ENCODE data around the gene RAB8B.
"Not testable (repeated sequence)": the region's sequence is repeated elsewhere in the genome, so short reads cannot be mapped to it uniquely, and the experiment has no call there.

The RAB8B gene

GRCh38 chr15:63203451-63204090 is 14.2 kb downstream of the RAB8B start:
- peak; percentile 46 for DNase-seq (ENCODE audit: low read depth)
- H3K4me3 ChIP-seq (ENCODE audit: low read depth, low read length), result no peak overlapping the region
- TF ChIP-seq CTCF (conservative IDR thresholded peaks at IDR 0.05; ENCODE audit: low read depth, low read length), result no peak

GRCh38 chr15:63206079-63206478 is 16.7 kb downstream of the RAB8B start:
- H3K4me3 ChIP-seq (ENCODE audit: low read depth, low read length), result no peak overlapping the region
- TF ChIP-seq CTCF (conservative IDR thresholded peaks at IDR 0.05; ENCODE audit: low read depth, low read length), result no peak
- DNase-seq (ENCODE audit: low read depth), result no peak

DNA sequence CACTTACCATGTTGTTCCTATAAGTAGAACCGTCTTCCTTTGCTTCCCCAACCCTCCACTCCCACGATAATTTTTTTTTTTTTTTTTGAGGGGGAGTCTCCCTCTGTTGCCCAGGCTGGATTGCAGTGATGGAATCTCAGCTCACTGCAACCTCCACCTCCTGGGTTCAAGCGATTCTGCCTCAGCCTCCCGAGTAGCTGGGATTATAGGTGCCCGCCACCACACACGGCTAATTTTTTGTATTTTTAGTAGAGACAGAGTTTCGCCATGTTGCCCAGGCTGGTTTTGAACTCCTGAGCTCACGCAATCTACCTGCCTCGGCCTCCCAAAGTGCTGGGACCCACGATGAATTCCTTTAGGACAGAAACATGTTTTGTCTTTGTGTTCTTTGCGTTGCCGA is 19.4 kb downstream of the RAB8B start:
- H3K4me3 ChIP-seq (ENCODE audit: low read depth, low read length); DNase-seq (ENCODE audit: low read depth): not testable (repeated sequence)

GRCh38 chr15:63210151-63211091 is 21.0 kb downstream of the RAB8B start:
- no peak overlapping the region for H3K4me3 ChIP-seq (ENCODE audit: low read depth, low read length)

DNA sequence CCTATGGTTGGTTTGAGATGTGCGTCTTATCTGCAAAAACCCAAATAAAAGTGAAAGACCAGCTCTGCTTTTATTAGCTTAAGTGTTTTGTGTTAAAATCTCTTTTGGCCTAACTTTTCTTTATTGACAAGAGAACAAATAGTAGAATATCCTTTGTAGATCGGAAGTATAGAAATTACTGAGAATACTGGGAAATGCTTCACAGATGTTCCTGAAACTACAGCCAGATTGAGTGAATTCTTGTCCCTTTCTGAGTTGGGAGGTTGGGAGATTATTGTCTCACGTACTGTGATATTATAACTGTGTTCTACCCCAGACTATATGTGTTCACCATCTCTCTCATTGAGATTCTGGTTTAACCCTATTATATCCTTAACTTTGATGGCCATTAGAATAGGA is 21.7 kb downstream of the RAB8B start:
- DNase-seq (ENCODE audit: low read depth), result no peak
- no peak overlapping the region for H3K4me3 ChIP-seq (ENCODE audit: low read depth, low read length)
- no peak for TF ChIP-seq CTCF (conservative IDR thresholded peaks at IDR 0.05; ENCODE audit: low read depth, low read length)

More at GRCh38 chr15:63210151-63211091, 21.0 kb downstream of the RAB8B start:
- TF ChIP-seq CTCF (conservative IDR thresholded peaks at IDR 0.05; ENCODE audit: low read depth, low read length), result no peak
- no peak for DNase-seq (ENCODE audit: low read depth)

- DNase-seq (ENCODE audit: low read depth), result no peak
- no peak overlapping the region for H3K4me3 ChIP-seq (ENCODE audit: low read depth, low read length)
- no peak for TF ChIP-seq CTCF (conservative IDR thresholded peaks at IDR 0.05; ENCODE audit: low read depth, low read length)
Measured at GRCh38 chr15:63211549-63211948, 22.1 kb downstream of the RAB8B start.

DNA sequence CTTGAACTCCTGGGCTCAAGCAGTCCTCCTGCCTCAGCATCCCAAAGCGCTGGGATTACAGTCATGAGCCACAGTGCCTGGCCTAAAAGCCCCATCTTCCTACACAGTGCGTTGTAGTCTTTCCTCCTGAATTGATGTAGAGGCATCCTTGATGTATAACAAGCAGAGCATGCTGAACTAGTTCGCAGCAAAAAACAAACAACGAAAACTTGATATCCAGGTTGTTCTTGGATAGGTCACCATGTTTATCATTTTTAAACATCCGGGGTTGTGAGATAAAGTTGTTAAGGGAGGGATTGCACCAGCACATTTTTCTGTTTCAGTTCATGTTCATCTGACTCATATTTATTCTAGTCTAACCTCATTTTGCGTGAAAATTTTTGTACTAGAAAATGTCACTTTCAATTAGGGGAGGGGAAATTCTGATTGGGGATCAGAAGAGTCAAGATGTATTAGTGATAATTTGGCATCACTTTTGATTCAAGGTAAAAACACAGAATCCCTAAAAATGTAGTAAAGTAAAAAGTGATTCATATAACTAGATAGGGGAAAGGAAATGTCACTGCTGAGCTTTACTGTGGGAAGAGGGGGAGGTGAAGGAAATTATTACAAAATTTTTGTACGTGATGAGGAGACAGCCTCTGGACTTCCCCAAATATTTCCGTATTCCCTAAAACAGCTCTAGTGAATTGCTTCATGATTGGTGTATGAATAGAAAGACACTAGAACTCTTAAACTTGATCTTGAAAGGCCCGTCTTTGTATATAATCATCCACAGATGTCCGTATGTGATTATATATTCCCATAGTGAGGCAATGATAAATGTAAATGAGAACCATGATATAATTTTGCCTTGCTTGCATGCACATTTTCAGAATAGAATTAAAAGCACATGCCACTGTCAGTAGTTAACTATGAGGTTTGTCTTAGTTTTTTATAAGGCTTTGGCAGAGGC is 22.9 kb downstream of the RAB8B start:
- DNase-seq (ENCODE audit: low read depth), result peak; percentile 74
- no peak for TF ChIP-seq CTCF (conservative IDR thresholded peaks at IDR 0.05; ENCODE audit: low read depth, low read length)
- H3K4me3 ChIP-seq (ENCODE audit: low read depth, low read length), result no peak overlapping the region
